Transverse colon (tissue), 4 donors: ENCODE measurements around the gene HOXB5. TPM values are rescaled to one million over a fixed set of nuclear protein-coding genes. Genes with fewer than 3 reads are reported as not detected.

ENCODE experiments used
- DNase-seq: peaks from one replicate; pipeline ENCODE4 v3.0.0-alpha.2; 2019
- H3K27ac ChIP-seq, 4 donors: fragments of 200-600 bp; sonication (generic); 2 replicates each; pipeline ENCODE4 v1.5.1; 2016 to 2018; ENCODE audit warnings: inconsistent platforms in 4 of 4
- H3K27me3 ChIP-seq: fragments of 200-600 bp; sonication (generic); 2 replicates; pipeline ENCODE4 v1.5.1; 2017; ENCODE audit warnings: inconsistent platforms
- H3K36me3 ChIP-seq, 4 donors: fragments of 200-600 bp; sonication (generic); 2 replicates each; pipeline ENCODE4 v1.5.1; 2017 to 2019; ENCODE audit warnings: inconsistent platforms in 4 of 4
- H3K4me1 ChIP-seq, 4 donors: fragments of 200-600 bp; sonication (generic); 2 replicates each; pipeline ENCODE4 v1.5.1; 2017 to 2020; ENCODE audit warnings: inconsistent platforms in 4 of 4
- H3K4me3 ChIP-seq, 4 donors: fragments of 200-600 bp; sonication (generic); 1 replicate in 1 of 4; 2 replicates in 3 of 4; pipeline versions ENCODE4 v1.5.1 to v1.6.1; 2017 to 2019; ENCODE audit warnings: inconsistent platforms in 4 of 4
- H3K9me3 ChIP-seq, 2 donors: fragments of 200-600 bp; sonication (generic); 2 replicates each; pipeline ENCODE4 v1.5.1; 2017 to 2019; ENCODE audit warnings: inconsistent platforms in 2 of 2
- CTCF ChIP-seq, 5 experiments: fragments of 200-600 bp in 3 of 5; fragments of 450-650 bp in 2 of 5; sonication (generic) in 3 of 5; IDR thresholded peaks; 1 replicate in 2 of 5; 2 replicates in 3 of 5; pipeline ENCODE4 v1.5.1; 2016 to 2017; ENCODE audit warnings: antibody characterized with exemption in 5 of 5, inconsistent platforms in 3 of 5, mild to moderate bottlenecking in 2 of 5, moderate library complexity in 1 of 5
- EP300 ChIP-seq: sonication (generic); formaldehyde crosslinking; IDR thresholded peaks from one replicate; pipeline ENCODE4 v1.6.1; 2017; ENCODE audit warnings: antibody characterized with exemption, low read depth
- POLR2A ChIP-seq: fragments of 450-650 bp; IDR thresholded peaks from one replicate; pipeline ENCODE4 v1.6.1; 2016; ENCODE audit warnings: antibody characterized with exemption, mild to moderate bottlenecking, moderate library complexity
- POLR2AphosphoS5 ChIP-seq, 3 donors: sonication (generic); formaldehyde crosslinking; IDR thresholded peaks; one replicate each; pipeline ENCODE4 v1.6.1; 2016; ENCODE audit warnings: antibody characterized with exemption in 3 of 3
- WGBS, 2 donors: methylation state at CpG; one replicate each; pipeline ENCODE4 v1.1.5; 2018; ENCODE audit warnings: low coverage in 1 of 2; 5-methylcytosine and 5-hydroxymethylcytosine counted together
- in situ Hi-C, 4 donors: fragments of 200-750 bp; cut with MboI; loops; one replicate each; pipeline versions ENCODE4 v1.15.0 to v1.15.1; 2017; ENCODE audit warnings: low sequenced_read_pairs in 3 of 4, low pct_ligation_motif_present in 1 of 4, low pct_unique_long_range_greater_than_20kb in 1 of 4
- intact Hi-C: fragments of 100-400 bp; cut with DNase I; formaldehyde crosslinking; loops from one replicate; pipeline ENCODE4 v1.15.1; 2023; ENCODE audit warnings: low total_unique reads
- total RNA-seq, 4 donors: library from RNA; depleted of rRNA; stranded (reverse); fragments of >200 nt; gene quantifications; one replicate each; pipeline ENCODE4 v1.1.0, GENCODE V29; 2016

HOXB5 gene
- total RNA-seq, 4 donors from 2014 or later, result 10.5 to 35.4 (median 18.7) TPM

DNA sequence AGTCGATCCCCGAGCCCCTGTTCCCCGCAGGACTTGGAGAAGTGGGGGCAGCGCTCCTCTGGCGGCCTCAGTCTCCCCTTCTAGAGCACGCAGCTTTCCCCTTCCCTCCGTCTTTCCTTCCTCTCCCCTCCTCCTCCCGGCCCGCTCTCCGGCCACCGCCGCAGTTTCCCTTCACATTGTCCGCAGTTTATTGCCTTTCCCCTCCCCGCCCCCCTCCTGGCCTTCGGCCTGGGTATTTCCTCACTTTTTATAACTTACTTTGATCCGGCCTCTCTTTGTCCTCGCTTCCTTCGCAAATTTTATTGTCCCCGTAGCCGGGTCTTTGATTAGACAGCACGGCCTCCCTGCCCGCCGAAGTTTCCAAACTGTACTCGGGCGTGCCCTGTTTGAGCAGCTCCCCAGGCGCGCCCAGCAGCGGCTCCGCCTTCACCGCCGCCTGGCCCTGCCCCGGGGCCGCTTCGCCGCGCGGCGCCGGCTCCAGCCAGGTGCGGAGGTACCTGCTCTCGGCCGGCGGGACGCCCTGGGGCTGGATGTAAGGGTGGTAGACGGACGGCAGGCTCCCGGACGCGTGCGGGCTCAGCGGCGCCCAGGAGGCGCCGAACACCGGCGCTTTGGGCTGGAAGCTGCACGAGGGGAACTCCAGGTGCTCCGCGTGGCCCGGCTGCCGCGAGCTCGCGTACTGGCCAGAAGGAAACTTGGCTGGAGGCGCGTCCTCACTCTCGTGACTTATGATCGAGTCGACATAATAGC, 32.1 kb upstream of the HOXB5 start:
- H3K4me3 ChIP-seq, result peak overlapping the region; percentile 22 to 66 (median 42)
- H3K4me1 ChIP-seq, result peaks cover 12 to 70% (median 57%) of the 10 kb centered on the region in 4 donors
- peak overlapping the region; percentile 86 to 93 (median 89) for H3K27ac ChIP-seq
- WGBS, 2 donors, result 0 to 1% methylated on average over 6 to 69 of the region's 69 CpGs
- TF ChIP-seq POLR2A, result peak; percentile 80
- TF ChIP-seq EP300, result no peak
- no peak for TF ChIP-seq CTCF (IDR thresholded peaks at IDR 0.05)
- TF ChIP-seq POLR2AphosphoS5 (IDR thresholded peaks at IDR 0.05), result peak; percentile 24 to 79 (median 75)
- intact Hi-C loops (no loop called here), in situ Hi-C loops (no loop called here)
- H3K36me3 ChIP-seq, result no peaks in the 10 kb centered on the region
- H3K27me3 ChIP-seq, result peaks cover 100% of the 10 kb centered on the region
- no peaks in the 10 kb centered on the region for H3K9me3 ChIP-seq
- peak; percentile 89 for DNase-seq

GRCh38 chr17:48624544-48625494, 31.2 kb upstream of the HOXB5 start:
- WGBS, 2 donors, result 6 to 15% methylated on average over 4 to 56 of the region's 66 CpGs
- no peak for TF ChIP-seq EP300
- no peak for TF ChIP-seq CTCF (IDR thresholded peaks at IDR 0.05)
- TF ChIP-seq POLR2AphosphoS5 (IDR thresholded peaks at IDR 0.05), result peak; percentile 4 to 61 (median 36)
- no peak for TF ChIP-seq POLR2A
- H3K36me3 ChIP-seq, result no peaks in the 10 kb centered on the region
- in situ Hi-C loops (no loop called here), intact Hi-C loops (no loop called here)
- H3K4me3 ChIP-seq, result peak overlapping the region; percentile 22 to 66 (median 42)
- peak overlapping the region; percentile 86 to 93 (median 89) for H3K27ac ChIP-seq
- H3K4me1 ChIP-seq, result peaks cover 12 to 78% (median 57%) of the 10 kb centered on the region in 4 donors
- H3K27me3 ChIP-seq, result peaks cover 100% of the 10 kb centered on the region
- no peaks in the 10 kb centered on the region for H3K9me3 ChIP-seq
- peak; percentile 51 for DNase-seq

GRCh38 chr17:48624118-48624517, 30.5 kb upstream of the HOXB5 start:
- in situ Hi-C loops, result no loop called here
- H3K27ac ChIP-seq, result peak overlapping the region; percentile 86 to 93 (median 89)
- DNase-seq, result no peak

More at GRCh38 chr17:48624118-48624517, 30.5 kb upstream of the HOXB5 start:
- Histone ChIP-seq H3K4me3 (peak overlapping the region in 2 of 4 donors; percentile 35 to 66), H3K9me3 (no peaks in the 10 kb centered on the region), H3K36me3 (no peaks in the 10 kb centered on the region), H3K27me3 (peaks cover 100% of the 10 kb centered on the region), H3K4me1 (peaks cover 12 to 79% (median 58%) of the 10 kb centered on the region in 4 donors)
- 4 to 23% methylated on average over 5 of the region's 5 CpGs for WGBS, 2 donors
- no peak for TF ChIP-seq CTCF (IDR thresholded peaks at IDR 0.05)
- TF ChIP-seq EP300, result no peak
- TF ChIP-seq POLR2AphosphoS5 (IDR thresholded peaks at IDR 0.05), result no peak
- TF ChIP-seq POLR2A, result no peak
- intact Hi-C loops, result no loop called here
